ENCODE data around the gene ERVK3-1.

DNA sequence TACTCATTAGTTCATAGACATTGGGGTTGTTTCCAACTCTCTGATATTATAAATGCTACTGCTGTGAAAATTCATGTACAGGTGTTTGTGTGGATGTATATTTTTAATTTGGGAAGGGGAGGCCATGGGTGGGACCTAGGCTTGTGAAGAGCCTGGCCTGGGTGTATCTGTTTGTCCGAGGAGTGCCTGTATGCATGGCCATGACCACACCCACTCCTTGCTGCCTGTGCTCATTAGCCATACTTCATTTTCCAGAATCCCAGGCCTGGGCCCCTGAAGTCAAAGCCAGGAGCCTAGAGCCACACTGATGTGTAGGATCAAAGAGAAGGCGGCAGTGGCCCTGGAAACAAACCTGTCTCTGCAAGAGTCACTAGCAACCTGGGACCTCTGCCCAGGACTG is 10.4 kb downstream of the ERVK3-1 start:
- TF ChIP-seq CTCF (IDR thresholded peaks at IDR 0.05) (no peak), POLR2A (IDR thresholded peaks at IDR 0.05) (no peak), EP300 (IDR thresholded peaks at IDR 0.05; ENCODE audit: low read depth) (no peak), POLR2AphosphoS5 (IDR thresholded peaks at IDR 0.05) (no peak)

All from transverse colon (tissue), 4 donors.